Ovary (tissue), 9 donors: Measurements from ENCODE around the gene ZNF653. TPM values are rescaled to one million over a fixed set of nuclear protein-coding genes. Genes with fewer than 3 reads are reported as not detected.
"Not testable (repeated sequence)": the region's sequence is repeated elsewhere in the genome, so short reads cannot be mapped to it uniquely, and the experiment has no call there.

Experiments used
- DNase-seq, 5 donors: peaks; one replicate each; pipeline ENCODE4 v3.0.0-alpha.2; 2019 to 2020
- H3K27ac ChIP-seq, 2 donors: fragments of 200-600 bp; one replicate each; pipeline versions ENCODE4 v1.5.1 to v1.8.0; 2019 to 2022
- H3K27me3 ChIP-seq: fragments of 200-600 bp; one replicate; pipeline ENCODE4 v1.8.0; 2022
- H3K36me3 ChIP-seq: fragments of 200-600 bp; sonication (generic); one replicate; pipeline ENCODE4 v1.5.1; 2019
- H3K4me1 ChIP-seq: one replicate; pipeline ENCODE4 v1.8.1; 2013; ENCODE audit warnings: mild to moderate bottlenecking, moderate library complexity; ENCODE audit not compliant: insufficient read depth
- H3K4me3 ChIP-seq: fragments of 200-600 bp; sonication (generic); one replicate; pipeline ENCODE4 v1.5.1; 2017
- H3K9me3 ChIP-seq, 2 donors: fragments of 200-600 bp in 1 of 2; sonication (generic) in 1 of 2; one replicate each; pipeline versions ENCODE4 v1.5.1 to v1.8.1; 2013 to 2019; ENCODE audit warnings: mild to moderate bottlenecking in 1 of 2, moderate library complexity in 1 of 2
- CTCF ChIP-seq, 3 donors: fragments of 450-650 bp in 2 of 3; fragments of 200-600 bp in 1 of 3; IDR thresholded peaks; one replicate each; pipeline versions ENCODE4 v1.5.1 to v1.8.0; 2016 to 2022; ENCODE audit warnings: antibody characterized with exemption in 3 of 3, mild to moderate bottlenecking in 1 of 3
- EP300 ChIP-seq: sonication (generic); formaldehyde crosslinking; IDR thresholded peaks from one replicate; pipeline ENCODE4 v1.6.1; 2017; ENCODE audit warnings: antibody characterized with exemption
- POLR2A ChIP-seq: fragments of 450-650 bp; IDR thresholded peaks from one replicate; pipeline ENCODE4 v1.6.1; 2017; ENCODE audit warnings: antibody characterized with exemption, mild to moderate bottlenecking, moderate library complexity
- WGBS, 3 donors: extraction: QIAGEN DNeasy Blood & Tissue Kit in 1 of 3; methylation state at CpG; one replicate each; pipeline versions ENCODE4 v1.1.5 to v1.1.7; 2013 to 2017; 5-methylcytosine and 5-hydroxymethylcytosine counted together
- intact Hi-C, 4 donors: fragments of 100-400 bp; cut with DNase I; formaldehyde crosslinking; loops; one replicate each; pipeline versions ENCODE4 v1.11.0 to v1.15.1; 2022 to 2023
- polyA plus RNA-seq, 2 donors: library from polyadenylated mRNA; stranded (reverse); fragments of 200-250 nt in 1 of 2; fragments of 350-450 nt in 1 of 2; fragmentation: Illumina TruSeq in 1 of 2; extraction: RNeasy Lipid Tissue Mini Kit (QIAGEN cat#74804) in 1 of 2; gene quantifications; one replicate each; pipeline ENCODE4 v1.2.3, GENCODE V29; 2013 to 2014
- total RNA-seq, 7 donors: library from RNA; depleted of rRNA in 2 of 7; stranded (reverse); fragments of >200 nt in 2 of 7; fragmentation: NEBNext Ultra II Directional in 3 of 7; extraction: Animal tissue kit (Norgen Biotek cat#: 25700) in 3 of 7; gene quantifications; one replicate each; pipeline versions ENCODE4 v1.1.0 to v1.2.4, GENCODE V29; 2016 to 2023
- donor health status: DM: no; HTN: no; CAD: no; lungs with moderate emphysema.
- donor health status: DM: no; HTN: no; CAD: no.
- donor health status: Bipolar disorder and iron deficiency.
- donor health status: DM: yes; HTN: yes; CAD: no.
- donor health status: DM: no; HTN: no; CAD: no.
- donor health status: DM: yes; HTN: yes; CAD: no.

The ZNF653 gene
- total and polyA plus RNA-seq, 9 donors: 2.9 to 16.8 (median 10.7) TPM

- no peak overlapping the region for H3K4me3 ChIP-seq
- WGBS, 3 donors: 18 to 30% (median 27%) methylated on average over 14 to 18 of the region's 18 CpGs
- H3K27ac ChIP-seq: no peak overlapping the region
- H3K4me1 ChIP-seq: no peaks in the 10 kb centered on the region
- no peak for DNase-seq
- TF ChIP-seq EP300: no peak
- TF ChIP-seq CTCF (IDR thresholded peaks at IDR 0.05): no peak
- no peak for TF ChIP-seq POLR2A
- no peaks in the 10 kb centered on the region for H3K9me3 ChIP-seq
- no peaks in the 10 kb centered on the region for H3K27me3 ChIP-seq
- intact Hi-C loops: no loop called here
- no peaks in the 10 kb centered on the region for H3K36me3 ChIP-seq
These were observed 48.5 kb downstream of the ZNF653 start for GRCh38 chr19:11457115-11457514.

- H3K4me1 ChIP-seq: peaks cover 1% of the 10 kb centered on the region
- no peaks in the 10 kb centered on the region for H3K27me3 ChIP-seq
- H3K36me3 ChIP-seq: no peaks in the 10 kb centered on the region
- no peak for DNase-seq
- no peaks in the 10 kb centered on the region for H3K9me3 ChIP-seq
- intact Hi-C loops: no loop called here
- no peak for TF ChIP-seq CTCF (IDR thresholded peaks at IDR 0.05)
- TF ChIP-seq EP300: no peak
- TF ChIP-seq POLR2A: no peak
- 84 to 91% (median 90%) methylated on average over 7 of the region's 7 CpGs for WGBS, 3 donors
- no peak overlapping the region for H3K27ac ChIP-seq
- no peak overlapping the region for H3K4me3 ChIP-seq
These were observed 49.0 kb downstream of the ZNF653 start for GRCh38 chr19:11456659-11457058.

GRCh38 chr19:11455233-11455554, 50.4 kb downstream of the ZNF653 start:
- intact Hi-C loops, DNase-seq, H3K36me3 ChIP-seq, H3K27ac ChIP-seq, H3K9me3 ChIP-seq, H3K4me3 ChIP-seq, H3K4me1 ChIP-seq, H3K27me3 ChIP-seq: not testable (repeated sequence)
- WGBS, 3 donors: 87 to 95% (median 91%) methylated on average over 9 of the region's 9 CpGs

- 46 to 56% (median 46%) methylated on average over 27 of the region's 27 CpGs for WGBS, 3 donors
- DNase-seq: no peak
- Histone ChIP-seq H3K4me1 (peaks cover 1% of the 10 kb centered on the region), H3K4me3 (no peak overlapping the region), H3K27ac (no peak overlapping the region), H3K9me3 (no peaks in the 10 kb centered on the region), H3K36me3 (no peaks in the 10 kb centered on the region), H3K27me3 (no peaks in the 10 kb centered on the region)
- intact Hi-C loops: no loop called here
- TF ChIP-seq CTCF (IDR thresholded peaks at IDR 0.05) (no peak), EP300 (no peak), POLR2A (no peak)
These were observed 51.9 kb downstream of the ZNF653 start for GRCh38 chr19:11453468-11454341.

- intact Hi-C loops: no loop called here
- H3K4me1 ChIP-seq: peaks cover 1% of the 10 kb centered on the region
- DNase-seq: no peak
- H3K36me3 ChIP-seq: no peaks in the 10 kb centered on the region
- no peaks in the 10 kb centered on the region for H3K9me3 ChIP-seq
- H3K4me3 ChIP-seq: no peak overlapping the region
- WGBS, 3 donors: 59 to 67% (median 63%) methylated on average over 33 of the region's 33 CpGs
- no peak for TF ChIP-seq POLR2A
- TF ChIP-seq EP300: no peak
- TF ChIP-seq CTCF (IDR thresholded peaks at IDR 0.05): no peak
- no peak overlapping the region for H3K27ac ChIP-seq
- H3K27me3 ChIP-seq: no peaks in the 10 kb centered on the region
These were observed 52.9 kb downstream of the ZNF653 start for GRCh38 chr19:11452620-11453310.
